Skeletal muscle cell (primary cell): ENCODE measurements around the gene CT45A8.
"Not testable (repeated sequence)": the region's sequence is repeated elsewhere in the genome, so short reads cannot be mapped to it uniquely, and the experiment has no call there.

Experiments
- DNase-seq: peaks from one replicate; pipeline ENCODE4 v3.0.0-alpha.2; 2010; ENCODE audit warnings: low read depth
- H3K4me3 ChIP-seq: 2 replicates; pipeline ENCODE4 v1.5.1; 2011; ENCODE audit warnings: low read depth, mild to moderate bottlenecking, control low read depth, low read length, moderate library complexity

CT45A8 gene, protein sequence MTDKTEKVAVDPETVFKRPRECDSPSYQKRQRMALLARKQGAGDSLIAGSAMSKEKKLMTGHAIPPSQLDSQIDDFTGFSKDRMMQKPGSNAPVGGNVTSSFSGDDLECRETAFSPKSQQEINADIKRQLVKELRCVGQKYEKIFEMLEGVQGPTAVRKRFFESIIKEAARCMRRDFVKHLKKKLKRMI

GRCh38 chrX:135854438-135854837, at the start of gene CT45A8:
Gene CT45A8 (minus strand): TSS chrX:135854538. CDS start chrX:135850783, 3,755 bp downstream.
- DNase-seq, H3K4me3 ChIP-seq: not testable (repeated sequence)

DNA sequence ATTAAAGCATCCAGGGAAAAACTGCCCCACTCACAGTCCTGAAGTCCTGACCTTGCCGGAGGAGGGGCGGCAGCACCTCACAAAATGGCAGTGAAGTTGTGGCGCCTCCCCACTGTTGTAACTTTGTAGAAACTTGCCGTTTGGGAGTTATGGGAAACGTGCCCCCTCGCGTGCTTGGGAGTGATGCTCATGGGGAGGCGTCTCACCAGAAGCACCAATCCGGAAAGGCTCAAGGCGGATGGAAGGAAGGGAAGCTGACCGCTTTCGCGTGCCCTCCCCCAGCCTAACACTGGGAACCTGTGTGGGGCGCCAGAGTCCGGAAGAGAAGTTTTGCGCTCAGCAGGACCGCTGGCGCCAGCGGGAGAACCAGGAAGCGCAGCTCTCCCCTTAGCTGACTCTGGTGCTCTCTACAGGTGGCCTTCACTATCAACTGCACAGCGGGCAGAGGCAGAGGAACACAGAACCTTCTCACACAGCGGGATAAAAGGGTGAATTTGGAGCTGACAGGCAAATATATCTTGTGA, 39.0 kb upstream of the CT45A8 start, which contains the start of the genes CT45A10 and SAGE1:
Gene CT45A10 (minus strand): TSS at position 151 of the 524 bp plus-strand sequence. CDS start 8,100 bp downstream, outside the sequence.
Gene SAGE1 (plus strand): TSS at position 423 of the 524 bp plus-strand sequence. CDS start 2,527 bp downstream, outside the sequence.
- H3K4me3 ChIP-seq, result no peak within 1 kb of the TSS

DNA sequence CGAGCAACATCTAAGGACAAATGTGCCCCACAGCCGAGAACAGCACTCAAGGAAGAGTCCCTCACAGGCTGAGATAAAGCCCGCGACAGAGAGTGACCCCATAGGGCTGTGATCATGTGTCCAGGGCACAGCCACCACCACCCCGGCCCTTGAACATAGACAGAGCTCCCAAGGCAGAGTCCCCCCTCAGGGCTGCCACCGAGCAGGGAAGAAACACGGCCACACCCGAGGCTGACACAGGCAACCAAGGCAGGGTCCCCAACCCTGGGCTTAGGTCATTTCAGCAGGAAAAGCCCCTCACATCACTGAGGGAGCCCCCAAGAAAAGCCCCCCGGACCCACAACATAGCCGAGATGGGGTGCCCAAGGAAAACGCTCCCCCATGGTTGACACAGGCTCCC, 38.4 kb upstream of the CT45A8 start:
- no peak overlapping the region for H3K4me3 ChIP-seq
- DNase-seq, result no peak

More for the DNA sequence above, 39.0 kb upstream of the CT45A8 start, which contains the start of the genes CT45A10 and SAGE1:
- DNase-seq, result no peak

DNA sequence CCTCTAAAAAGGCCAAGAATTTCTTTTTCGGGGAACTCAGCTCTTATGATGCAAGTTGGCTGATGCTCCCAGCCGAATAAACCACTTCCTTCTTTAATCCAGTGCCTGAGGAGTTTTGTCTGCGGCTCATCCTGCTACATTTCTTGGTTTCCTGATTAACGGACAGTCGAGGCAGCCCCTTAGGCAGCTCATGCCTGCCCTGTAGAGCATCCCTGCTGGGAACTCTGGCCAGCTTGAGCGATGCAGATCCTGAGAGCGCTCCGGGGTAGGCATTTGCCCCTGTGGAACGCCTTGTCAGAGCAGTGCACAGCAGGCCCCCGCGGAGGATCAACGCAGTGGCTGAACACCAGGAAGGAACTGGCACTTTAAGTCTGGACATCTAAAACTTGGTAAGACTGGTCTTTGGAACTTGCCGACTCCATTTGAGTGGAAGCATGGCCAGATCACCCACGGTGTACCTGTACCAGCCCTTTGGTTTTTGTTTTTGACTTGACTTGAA, 35.8 kb upstream of the CT45A8 start:
- no peak for DNase-seq
- no peak overlapping the region for H3K4me3 ChIP-seq

GRCh38 chrX:135888976-135889375, 34.6 kb upstream of the CT45A8 start:
- H3K4me3 ChIP-seq, DNase-seq: not testable (repeated sequence)

DNA sequence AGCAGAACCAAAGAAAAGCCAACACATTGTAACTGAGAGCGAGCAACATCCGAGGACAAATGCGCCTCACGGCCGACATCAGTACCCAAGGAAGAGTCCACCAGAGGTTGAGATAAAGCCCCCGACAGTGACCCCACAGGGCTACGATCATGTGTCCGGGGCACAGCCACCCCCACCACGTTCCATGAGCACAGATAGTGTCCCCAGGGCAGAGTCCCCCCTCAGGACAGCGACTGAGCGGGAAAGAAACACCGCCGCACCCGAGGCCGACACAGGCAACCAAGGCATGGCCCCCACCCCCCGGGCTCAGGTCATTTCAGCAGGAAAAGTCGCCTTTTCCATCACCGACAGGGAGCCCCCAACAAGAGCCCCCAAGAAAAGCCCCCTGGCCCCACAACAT, 33.9 kb upstream of the CT45A8 start:
- H3K4me3 ChIP-seq, DNase-seq: not testable (repeated sequence)

GRCh38 chrX:135882741-135883140, 28.4 kb upstream of the CT45A8 start:
- not testable (repeated sequence) for H3K4me3 ChIP-seq, DNase-seq

DNA sequence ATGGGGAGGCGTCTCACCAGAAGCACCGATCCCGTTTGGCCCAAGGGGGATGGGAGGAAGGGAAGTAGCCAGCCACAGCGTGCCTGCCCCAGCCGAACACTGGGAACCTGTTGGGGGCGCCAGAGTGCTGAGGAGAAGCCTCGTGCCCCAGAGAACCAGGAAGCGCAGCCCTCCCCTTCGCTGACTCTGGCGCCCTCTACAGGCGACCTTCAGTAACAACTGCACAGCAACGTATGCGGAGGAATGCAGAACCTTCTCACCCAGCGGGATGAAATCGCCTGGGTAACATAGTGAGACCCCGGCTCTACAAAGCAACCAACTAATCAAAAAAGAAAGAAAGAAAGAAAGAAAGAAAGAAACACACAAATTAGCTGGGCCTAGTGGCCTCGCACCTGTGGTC, 17.4 kb upstream of the CT45A8 start, which contains the start of gene CT45A9:
Gene CT45A9 (minus strand): TSS at position 101 of the 400 bp plus-strand sequence. CDS start 3,751 bp downstream, outside the sequence.
- DNase-seq, H3K4me3 ChIP-seq: not testable (repeated sequence)

- DNase-seq, H3K4me3 ChIP-seq: not testable (repeated sequence)
Observed at GRCh38 chrX:135837180-135837579, 17.2 kb downstream of the CT45A8 start, which contains the start of gene CT45A7. Gene CT45A7 (minus strand): TSS chrX:135837280. CDS start chrX:135833533, 3,747 bp downstream.

GRCh38 chrX:135819912-135820311, 34.4 kb downstream of the CT45A8 start, which contains the start of gene CT45A2:
Gene CT45A2 (minus strand): TSS chrX:135820012. CDS start chrX:135816265, 3,747 bp downstream.
- DNase-seq, H3K4me3 ChIP-seq: not testable (repeated sequence)

DNA sequence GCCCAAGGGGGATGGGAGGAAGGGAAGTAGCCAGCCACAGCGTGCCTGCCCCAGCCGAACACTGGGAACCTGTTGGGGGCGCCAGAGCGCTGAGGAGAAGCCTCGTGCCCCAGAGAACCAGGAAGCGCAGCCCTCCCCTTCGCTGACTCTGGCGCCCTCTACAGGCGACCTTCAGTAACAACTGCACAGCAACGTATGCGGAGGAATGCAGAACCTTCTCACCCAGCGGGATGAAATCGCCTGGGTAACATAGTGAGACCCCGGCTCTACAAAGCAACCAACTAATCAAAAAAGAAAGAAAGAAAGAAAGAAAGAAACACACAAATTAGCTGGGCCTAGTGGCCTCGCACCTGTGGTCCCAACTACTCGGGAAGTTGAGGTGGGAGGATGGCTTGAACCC, 51.7 kb downstream of the CT45A8 start, which contains the start of gene CT45A6:
Gene CT45A6 (minus strand): TSS at position 101 of the 400 bp plus-strand sequence. CDS start 3,794 bp downstream, outside the sequence.
- not testable (repeated sequence) for DNase-seq, H3K4me3 ChIP-seq
